GM18870 (cell line): ENCODE data around the gene RLF.

Experiments used
- ATAC-seq: cut with Tn5 transposase; IDR thresholded peaks from one replicate; pipeline ENCODE4 v1.9.1; 2021; ENCODE audit warnings: moderate library complexity; ENCODE audit not compliant: unreplicated experiment

The RLF gene

GRCh38 chr1:40161125-40161887 is at the start of gene RLF:
Gene RLF, plus strand, starts transcription at chr1:40161387. Its CDS starts 13 bp downstream, at chr1:40161400.
- ATAC-seq: no peak

- ATAC-seq: no peak
These were observed 46.8 kb upstream of the RLF start for GRCh38 chr1:40114400-40114799.

GRCh38 chr1:40120128-40120527 is 41.1 kb upstream of the RLF start:
- no peak for ATAC-seq

- no peak for ATAC-seq
These were observed 38.3 kb upstream of the RLF start for GRCh38 chr1:40122855-40123254.

- no peak for ATAC-seq
These were observed 30.3 kb upstream of the RLF start for GRCh38 chr1:40130892-40131291.

GRCh38 chr1:40132383-40133311 is 28.5 kb upstream of the RLF start:
- ATAC-seq: no peak

- no peak for ATAC-seq
These were observed 27.9 kb upstream of the RLF start for GRCh38 chr1:40133312-40133665.

- ATAC-seq: no peak
These were observed 27.3 kb upstream of the RLF start for GRCh38 chr1:40133839-40134238.

GRCh38 chr1:40140211-40140973 is 20.8 kb upstream of the RLF start:
- ATAC-seq: no peak

GRCh38 chr1:40141878-40142535 is 19.2 kb upstream of the RLF start:
- no peak for ATAC-seq

- ATAC-seq: no peak
These were observed 17.2 kb upstream of the RLF start for GRCh38 chr1:40143891-40144575.

GRCh38 chr1:40151457-40152079 is 9.6 kb upstream of the RLF start:
- no peak for ATAC-seq

GRCh38 chr1:40153073-40153770 is 8.0 kb upstream of the RLF start:
- ATAC-seq: no peak

GRCh38 chr1:40155135-40155534 is 6.1 kb upstream of the RLF start:
- ATAC-seq: no peak

- no peak for ATAC-seq
These were observed 5.3 kb upstream of the RLF start for GRCh38 chr1:40155910-40156309.

GRCh38 chr1:40160806-40161124 is 422 bp upstream of the RLF start:
- no peak for ATAC-seq

- no peak for ATAC-seq
These were observed 756 bp downstream of the RLF start for GRCh38 chr1:40161888-40162397.

GRCh38 chr1:40162753-40163441 is 1.7 kb downstream of the RLF start:
- no peak for ATAC-seq

- ATAC-seq: no peak
These were observed 6.1 kb downstream of the RLF start for GRCh38 chr1:40167317-40167716.
